NCI-H446 treated with DMSO at 0.1 percent for 48 hours (cell line): ENCODE data around the gene SCAMP2.
"Not testable (repeated sequence)": the region's sequence is repeated elsewhere in the genome, so short reads cannot be mapped to it uniquely, and the experiment has no call there.

Source experiments
- DNase-seq: peaks from one replicate; lab custom pipeline; 2025; lab: John Stamatoyannopoulos, UW

Gene SCAMP2

GRCh38 chr15:74873036-74873755, at the start of gene SCAMP2:
Gene SCAMP2 (minus strand): TSS chr15:74873365. CDS start chr15:74873255, 110 bp downstream.
- peak; percentile 78 for DNase-seq

- DNase-seq = no peak
Measured at GRCh38 chr15:74920456-74920855, 47.3 kb upstream of the SCAMP2 start.

- no peak for DNase-seq
Measured at GRCh38 chr15:74917676-74918075, 44.5 kb upstream of the SCAMP2 start.

- DNase-seq = not testable (repeated sequence)
Measured at GRCh38 chr15:74913799-74914198, 40.6 kb upstream of the SCAMP2 start.

- no peak for DNase-seq
Measured at GRCh38 chr15:74913041-74913440, 39.9 kb upstream of the SCAMP2 start.

- no peak for DNase-seq
Measured at GRCh38 chr15:74908635-74909034, 35.5 kb upstream of the SCAMP2 start.

- DNase-seq = no peak
Measured at GRCh38 chr15:74907163-74907870, 34.2 kb upstream of the SCAMP2 start.

GRCh38 chr15:74906450-74907162, 33.4 kb upstream of the SCAMP2 start, which contains the start of gene FAM219B:
Gene FAM219B (minus strand): TSS chr15:74906851. CDS start chr15:74906800, 51 bp downstream.
- DNase-seq = peak; percentile 53

GRCh38 chr15:74906067-74906449, 32.9 kb upstream of the SCAMP2 start:
- DNase-seq = no peak

GRCh38 chr15:74904190-74904805, 31.1 kb upstream of the SCAMP2 start:
- no peak for DNase-seq

- DNase-seq = no peak
Measured at GRCh38 chr15:74903676-74904075, 30.5 kb upstream of the SCAMP2 start.

GRCh38 chr15:74902295-74903075, 29.3 kb upstream of the SCAMP2 start:
- DNase-seq = no peak

GRCh38 chr15:74901612-74902063, 28.5 kb upstream of the SCAMP2 start:
- DNase-seq = no peak

- DNase-seq = no peak
Measured at GRCh38 chr15:74897300-74897701, 24.1 kb upstream of the SCAMP2 start.

GRCh38 chr15:74896316-74896715, 23.2 kb upstream of the SCAMP2 start:
- no peak for DNase-seq

GRCh38 chr15:74895830-74896229, 22.7 kb upstream of the SCAMP2 start:
- DNase-seq = no peak

- not testable (repeated sequence) for DNase-seq
Measured at GRCh38 chr15:74894383-74894782, 21.2 kb upstream of the SCAMP2 start.

- no peak for DNase-seq
Measured at GRCh38 chr15:74893627-74894026, 20.5 kb upstream of the SCAMP2 start.

GRCh38 chr15:74892931-74893330, 19.8 kb upstream of the SCAMP2 start:
- no peak for DNase-seq

- no peak for DNase-seq
Measured at GRCh38 chr15:74892313-74892712, 19.1 kb upstream of the SCAMP2 start.

- DNase-seq = no peak
Measured at GRCh38 chr15:74891469-74891868, 18.3 kb upstream of the SCAMP2 start.

- no peak for DNase-seq
Measured at GRCh38 chr15:74890665-74890960, 17.4 kb upstream of the SCAMP2 start.
